Neural progenitor cell (in vitro differentiated cells): ENCODE data around the gene BRSK2.
"Not testable (repeated sequence)": the region's sequence is repeated elsewhere in the genome, so short reads cannot be mapped to it uniquely, and the experiment has no call there.

ENCODE experiments used
- CTCF ChIP-seq: fragments of 200-600 bp; sonication (generic); IDR thresholded peaks from 2 replicates; pipeline ENCODE4 v1.5.1; 2017; ENCODE audit warnings: antibody characterized with exemption, mild to moderate bottlenecking
- EZH2 ChIP-seq: fragments of 200-600 bp; sonication (generic); IDR thresholded peaks from 2 replicates; pipeline ENCODE4 v1.6.1; 2017; ENCODE audit warnings: antibody characterized with exemption, mild to moderate bottlenecking, moderate library complexity
- EZH2phosphoT487 ChIP-seq: fragments of 200-600 bp; sonication (generic); IDR thresholded peaks from 2 replicates; pipeline ENCODE4 v1.6.1; 2017; ENCODE audit warnings: antibody characterized with exemption

- not testable (repeated sequence) for TF ChIP-seq CTCF, EZH2phosphoT487, EZH2
Measured at GRCh38 chr11:1411739-1412138, 22.0 kb downstream of the BRSK2 start.
